RWPE2 (cell line): ENCODE data around the gene TMEM169.

Experiments used
- ATAC-seq: fragments of 200-7000 bp; cut with Tn5 transposase; 3 replicates; pipeline ENCODE4 v1.9.1; 2021; ENCODE audit warnings: low read depth
- DNase-seq: peaks from one replicate; pipeline ENCODE4 v3.0.0-alpha.2; 2020; ENCODE audit warnings: low spot score
- H3K27ac ChIP-seq: fragments of 450-650 bp; 2 replicates; pipeline ENCODE4 v1.5.1; 2017; ENCODE audit warnings: mild to moderate bottlenecking; ENCODE audit not compliant: poor library complexity, severe bottlenecking
- H3K27me3 ChIP-seq: fragments of 250-450 bp; sonication (Bioruptor Pico); 2 replicates; pipeline ENCODE4 v1.5.1; 2021; ENCODE audit warnings: mild to moderate bottlenecking, moderate library complexity; ENCODE audit not compliant: insufficient read depth, poor library complexity, severe bottlenecking
- H3K36me3 ChIP-seq: fragments of 250-450 bp; sonication (Bioruptor Pico); 2 replicates; pipeline ENCODE4 v1.5.1; 2020; ENCODE audit warnings: low read depth, mild to moderate bottlenecking, moderate library complexity
- H3K4me1 ChIP-seq: fragments of 250-450 bp; sonication (Bioruptor Pico); 2 replicates; pipeline ENCODE4 v1.5.1; 2021; ENCODE audit warnings: mild to moderate bottlenecking, moderate library complexity; ENCODE audit not compliant: insufficient read depth, poor library complexity, severe bottlenecking
- H3K4me3 ChIP-seq: fragments of 250-450 bp; sonication (Bioruptor Pico); 2 replicates; pipeline ENCODE4 v1.5.1; 2021; ENCODE audit warnings: mild to moderate bottlenecking, moderate library complexity; ENCODE audit not compliant: severe bottlenecking
- H3K9me3 ChIP-seq: fragments of 250-450 bp; sonication (Bioruptor Pico); 2 replicates; pipeline ENCODE4 v1.5.1; 2021; ENCODE audit warnings: mild to moderate bottlenecking, moderate library complexity; ENCODE audit not compliant: severe bottlenecking
- TF ChIP-seq, protein P1 (sequence below): fragments of 450-650 bp; IDR thresholded peaks from one replicate; pipeline ENCODE4 v1.5.1; 2017; ENCODE audit warnings: mild to moderate bottlenecking, moderate library complexity; ENCODE audit not compliant: poor library complexity, severe bottlenecking

The TMEM169 gene

GRCh38 chr2:216039918-216040317 lies 41.8 kb upstream of the TMEM169 start:
- Histone ChIP-seq H3K27ac (no peak overlapping the region), H3K4me1 (no peaks in the 10 kb centered on the region), H3K9me3 (no peaks in the 10 kb centered on the region), H3K4me3 (no peak overlapping the region), H3K36me3 (0 out of 2 replicates have a peak, but pooled peaks cover 3% of the 10 kb centered on the region), H3K27me3 (no peaks in the 10 kb centered on the region)
- DNase-seq = no peak
- TF ChIP-seq, protein P1, sequence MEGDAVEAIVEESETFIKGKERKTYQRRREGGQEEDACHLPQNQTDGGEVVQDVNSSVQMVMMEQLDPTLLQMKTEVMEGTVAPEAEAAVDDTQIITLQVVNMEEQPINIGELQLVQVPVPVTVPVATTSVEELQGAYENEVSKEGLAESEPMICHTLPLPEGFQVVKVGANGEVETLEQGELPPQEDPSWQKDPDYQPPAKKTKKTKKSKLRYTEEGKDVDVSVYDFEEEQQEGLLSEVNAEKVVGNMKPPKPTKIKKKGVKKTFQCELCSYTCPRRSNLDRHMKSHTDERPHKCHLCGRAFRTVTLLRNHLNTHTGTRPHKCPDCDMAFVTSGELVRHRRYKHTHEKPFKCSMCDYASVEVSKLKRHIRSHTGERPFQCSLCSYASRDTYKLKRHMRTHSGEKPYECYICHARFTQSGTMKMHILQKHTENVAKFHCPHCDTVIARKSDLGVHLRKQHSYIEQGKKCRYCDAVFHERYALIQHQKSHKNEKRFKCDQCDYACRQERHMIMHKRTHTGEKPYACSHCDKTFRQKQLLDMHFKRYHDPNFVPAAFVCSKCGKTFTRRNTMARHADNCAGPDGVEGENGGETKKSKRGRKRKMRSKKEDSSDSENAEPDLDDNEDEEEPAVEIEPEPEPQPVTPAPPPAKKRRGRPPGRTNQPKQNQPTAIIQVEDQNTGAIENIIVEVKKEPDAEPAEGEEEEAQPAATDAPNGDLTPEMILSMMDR = no peak
- no peak for ATAC-seq

DNA sequence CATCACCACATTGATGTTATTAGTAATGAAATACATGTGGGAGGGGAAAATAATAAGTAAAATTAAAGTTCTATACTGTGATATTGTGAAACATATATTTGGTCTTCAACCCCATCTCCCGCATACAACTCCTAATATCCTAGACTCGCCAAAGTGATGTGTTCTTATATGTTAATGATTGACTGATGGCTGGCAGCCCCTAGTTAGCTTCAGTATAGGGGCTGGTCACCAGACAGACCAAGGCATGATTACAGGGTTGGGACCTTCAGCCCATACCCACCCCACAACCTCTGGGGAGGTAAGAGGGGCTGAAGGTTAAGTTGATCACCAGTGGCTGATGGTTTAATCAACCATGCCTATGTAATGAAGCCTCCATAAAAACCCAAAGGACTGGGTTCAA lies 40.3 kb upstream of the TMEM169 start:
- Histone ChIP-seq H3K4me1 (no peaks in the 10 kb centered on the region), H3K9me3 (no peaks in the 10 kb centered on the region), H3K27ac (no peak overlapping the region), H3K36me3 (0 out of 2 replicates have a peak, but pooled peaks cover 3% of the 10 kb centered on the region), H3K27me3 (no peaks in the 10 kb centered on the region), H3K4me3 (no peak overlapping the region)
- TF ChIP-seq, protein P1 = no peak
- ATAC-seq (no peak), DNase-seq (no peak)

DNA sequence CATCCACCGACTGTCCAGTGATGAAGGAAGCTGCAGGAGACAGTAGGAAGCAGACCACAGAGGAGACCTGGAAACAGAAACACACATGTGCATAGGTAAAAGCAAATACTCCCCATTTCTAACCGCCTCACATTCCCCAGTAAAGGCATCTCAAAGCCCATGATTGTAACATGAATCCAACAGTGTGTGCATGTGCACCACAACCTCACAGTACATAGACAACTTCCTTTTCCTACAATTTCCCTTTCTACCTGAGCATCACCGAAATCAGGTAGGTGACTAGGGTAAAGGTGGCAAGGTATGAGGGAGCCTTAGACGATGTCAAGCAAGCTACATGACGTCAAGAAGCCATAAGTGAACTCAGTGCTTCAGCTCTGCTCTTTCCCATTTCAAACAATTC lies 37.8 kb upstream of the TMEM169 start:
- H3K4me1 ChIP-seq = no peaks in the 10 kb centered on the region
- no peak overlapping the region for H3K4me3 ChIP-seq
- DNase-seq (no peak), ATAC-seq (no peak)
- 0 out of 2 replicates have a peak, but pooled peaks cover 4% of the 10 kb centered on the region for H3K36me3 ChIP-seq
- TF ChIP-seq, protein P1 = no peak
- H3K27ac ChIP-seq = no peak overlapping the region
- H3K27me3 ChIP-seq = no peaks in the 10 kb centered on the region
- H3K9me3 ChIP-seq = no peaks in the 10 kb centered on the region

DNA sequence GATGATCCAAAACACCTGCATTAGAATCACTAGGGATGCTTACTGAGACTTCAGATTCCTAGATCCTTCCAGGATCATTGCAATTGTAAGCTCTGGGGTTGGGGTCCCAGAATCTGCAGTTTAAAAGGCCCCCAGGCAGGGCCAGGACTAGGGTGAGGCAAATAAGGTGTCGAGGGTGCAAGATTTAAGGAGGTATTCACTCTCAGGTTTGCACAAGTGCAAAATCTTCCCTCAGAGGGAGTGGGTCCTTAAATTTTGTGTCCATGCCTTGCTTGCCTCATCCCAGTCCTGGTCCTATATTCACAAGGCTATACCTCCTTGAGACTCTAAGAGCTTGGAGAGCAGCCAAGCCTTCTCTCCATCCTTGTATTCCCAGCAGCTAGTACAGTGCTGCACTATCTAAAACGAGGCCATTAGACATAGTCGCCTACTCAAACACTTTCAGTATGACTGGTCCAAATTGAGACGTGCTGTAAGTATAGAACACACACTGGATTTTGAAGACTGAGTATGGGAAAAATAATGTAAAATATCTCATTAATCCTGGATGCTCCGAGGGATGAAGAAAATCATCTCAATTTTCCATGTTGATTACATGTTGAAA lies 36.7 kb upstream of the TMEM169 start:
- no peak for ATAC-seq
- H3K36me3 ChIP-seq = 0 out of 2 replicates have a peak, but pooled peaks cover 4% of the 10 kb centered on the region

DNA sequence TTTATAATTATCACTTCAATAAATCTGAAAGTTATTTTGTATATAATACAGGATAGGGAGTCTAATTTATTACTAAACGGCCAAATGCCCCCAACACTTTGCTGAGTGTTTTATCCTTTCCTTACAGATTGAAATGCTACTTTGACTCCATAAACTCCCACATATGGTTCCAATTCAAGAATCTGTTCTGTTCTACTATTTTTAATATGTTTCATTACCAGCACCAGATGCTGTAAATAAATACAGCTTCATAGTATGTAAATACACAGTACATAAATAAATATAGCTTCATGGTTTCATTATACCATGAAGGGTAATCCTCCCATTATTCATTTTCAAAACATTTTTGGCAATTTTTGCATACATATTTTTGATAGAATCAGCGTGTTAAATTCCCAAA lies 34.3 kb upstream of the TMEM169 start:
- H3K4me3 ChIP-seq = no peak overlapping the region
- no peaks in the 10 kb centered on the region for H3K27me3 ChIP-seq
- H3K9me3 ChIP-seq = no peaks in the 10 kb centered on the region
- DNase-seq (no peak), ATAC-seq (no peak)
- H3K27ac ChIP-seq = no peak overlapping the region
- TF ChIP-seq, protein P1 = no peak
- H3K36me3 ChIP-seq = 0 out of 2 replicates have a peak, but pooled peaks cover 4% of the 10 kb centered on the region
- no peaks in the 10 kb centered on the region for H3K4me1 ChIP-seq

More for the DNA sequence above, 36.7 kb upstream of the TMEM169 start:
- Histone ChIP-seq H3K27ac (no peak overlapping the region), H3K27me3 (no peaks in the 10 kb centered on the region), H3K9me3 (no peaks in the 10 kb centered on the region), H3K4me3 (no peak overlapping the region), H3K4me1 (no peaks in the 10 kb centered on the region)
- TF ChIP-seq, protein P1 = no peak
- DNase-seq = no peak
